PC-3 (cell line): ENCODE results near the gene CCDC90B.

ENCODE experiments used
- EZH2 ChIP-seq: fragments of 300-600 bp; sonication (generic); IDR thresholded peaks from one replicate; pipeline ENCODE4 v1.6.1; 2017; ENCODE audit warnings: antibody characterized with exemption, mild to moderate bottlenecking, low read length; ENCODE audit not compliant: unreplicated experiment
- TF ChIP-seq, protein P1 (sequence below): fragments of 300-600 bp; sonication (generic); conservative IDR thresholded peaks from 2 replicates; pipeline ENCODE4 v1.5.1; 2017; ENCODE audit warnings: antibody characterized with exemption, low read depth, mild to moderate bottlenecking, low read length

DNA sequence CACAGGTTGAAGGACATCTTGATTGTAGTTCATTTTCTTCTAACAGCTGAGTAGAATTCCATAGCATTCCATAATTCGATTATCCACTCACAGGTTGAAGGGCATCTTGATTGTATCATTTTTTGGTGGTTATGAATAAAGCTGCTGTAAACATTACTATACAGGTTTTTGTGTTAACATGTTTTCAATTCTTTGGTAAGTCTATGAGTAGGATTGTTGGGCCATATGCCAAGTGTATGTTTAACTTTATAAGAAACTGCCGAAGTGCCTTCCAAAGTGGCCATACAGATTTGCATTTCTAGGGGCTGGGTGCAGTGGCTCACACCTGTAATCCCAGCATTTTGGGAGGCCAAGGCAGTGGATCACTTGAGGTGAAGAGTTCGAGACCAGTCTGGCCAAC, 48.1 kb downstream of the CCDC90B start:
- no peak for TF ChIP-seq EZH2
- TF ChIP-seq, protein P1, sequence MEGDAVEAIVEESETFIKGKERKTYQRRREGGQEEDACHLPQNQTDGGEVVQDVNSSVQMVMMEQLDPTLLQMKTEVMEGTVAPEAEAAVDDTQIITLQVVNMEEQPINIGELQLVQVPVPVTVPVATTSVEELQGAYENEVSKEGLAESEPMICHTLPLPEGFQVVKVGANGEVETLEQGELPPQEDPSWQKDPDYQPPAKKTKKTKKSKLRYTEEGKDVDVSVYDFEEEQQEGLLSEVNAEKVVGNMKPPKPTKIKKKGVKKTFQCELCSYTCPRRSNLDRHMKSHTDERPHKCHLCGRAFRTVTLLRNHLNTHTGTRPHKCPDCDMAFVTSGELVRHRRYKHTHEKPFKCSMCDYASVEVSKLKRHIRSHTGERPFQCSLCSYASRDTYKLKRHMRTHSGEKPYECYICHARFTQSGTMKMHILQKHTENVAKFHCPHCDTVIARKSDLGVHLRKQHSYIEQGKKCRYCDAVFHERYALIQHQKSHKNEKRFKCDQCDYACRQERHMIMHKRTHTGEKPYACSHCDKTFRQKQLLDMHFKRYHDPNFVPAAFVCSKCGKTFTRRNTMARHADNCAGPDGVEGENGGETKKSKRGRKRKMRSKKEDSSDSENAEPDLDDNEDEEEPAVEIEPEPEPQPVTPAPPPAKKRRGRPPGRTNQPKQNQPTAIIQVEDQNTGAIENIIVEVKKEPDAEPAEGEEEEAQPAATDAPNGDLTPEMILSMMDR = no peak
